CD14-positive monocyte (primary cell): ENCODE measurements around the gene TMEM221. TPM values are rescaled to one million over a fixed set of nuclear protein-coding genes. Genes with fewer than 3 reads are reported as not detected.

Source experiments
- DNase-seq, 3 donors: peaks; one replicate each; pipeline ENCODE4 v3.0.0-alpha.2; 2011 to 2022
- H2AFZ ChIP-seq: 2 replicates; pipeline ENCODE4 v1.6.0; 2012; ENCODE audit warnings: mild to moderate bottlenecking, low read depth, low read length, inconsistent platforms; ENCODE audit not compliant: insufficient read depth, poor library complexity, severe bottlenecking
- H3K27ac ChIP-seq, 2 donors: 1 replicate in 1 of 2; 2 replicates in 1 of 2; pipeline ENCODE4 v1.5.1; 2012 to 2013; ENCODE audit warnings: low read length in 2 of 2, control low read depth in 1 of 2, inconsistent platforms in 1 of 2, low read depth in 1 of 2, mild to moderate bottlenecking in 1 of 2
- H3K27me3 ChIP-seq, 2 donors: one replicate each; pipeline versions ENCODE4 v1.6.0 to v1.6.1; 2011 to 2013; ENCODE audit warnings: low read length in 2 of 2; ENCODE audit not compliant: control insufficient read depth in 2 of 2, insufficient read depth in 2 of 2
- H3K36me3 ChIP-seq, 2 donors: replicated peaks in 1 of 2; 1 replicate in 1 of 2; 2 replicates in 1 of 2; pipeline versions ENCODE4 v1.5.1 to v1.6.1; 2012 to 2013; ENCODE audit warnings: low read length in 2 of 2, control low read depth in 1 of 2, inconsistent platforms in 1 of 2, mild to moderate bottlenecking in 1 of 2; ENCODE audit not compliant: insufficient read depth in 2 of 2, control insufficient read depth in 1 of 2
- H3K4me1 ChIP-seq, 2 donors: 1 replicate in 1 of 2; 2 replicates in 1 of 2; pipeline versions ENCODE4 v1.5.1 to v1.6.1; 2012 to 2013; ENCODE audit warnings: low read length in 2 of 2, control low read depth in 1 of 2, inconsistent platforms in 1 of 2, mild to moderate bottlenecking in 1 of 2, moderate library complexity in 1 of 2; ENCODE audit not compliant: insufficient read depth in 2 of 2, control insufficient read depth in 1 of 2
- H3K4me2 ChIP-seq: replicated peaks from 2 replicates; pipeline ENCODE3; 2012; ENCODE audit warnings: low read length, moderate library complexity, mild to moderate bottlenecking; ENCODE audit not compliant: poor library complexity, severe bottlenecking; ENCODE audit errors: extremely low read depth
- H3K4me3 ChIP-seq, 3 experiments: fragments of 200-600 bp in 1 of 3; sonication (generic) in 1 of 3; replicated peaks in 1 of 3; 1 replicate in 2 of 3; 2 replicates in 1 of 3; pipeline ENCODE4 v1.5.1; 2011 to 2013; ENCODE audit warnings: low read length in 3 of 3, mild to moderate bottlenecking in 3 of 3, control low read depth in 2 of 3, low read depth in 2 of 3, inconsistent platforms in 1 of 3, moderate library complexity in 1 of 3
- H3K79me2 ChIP-seq: 2 replicates; pipeline ENCODE4 v1.6.0; 2012; ENCODE audit warnings: mild to moderate bottlenecking, control low read depth, inconsistent platforms, low read length, moderate library complexity; ENCODE audit not compliant: insufficient read depth
- H3K9ac ChIP-seq: 2 replicates; pipeline ENCODE4 v1.6.0; 2017; ENCODE audit warnings: low read length, mild to moderate bottlenecking; ENCODE audit not compliant: insufficient read depth, poor library complexity, severe bottlenecking
- H3K9me3 ChIP-seq, 2 donors: replicated peaks in 1 of 2; 1 replicate in 1 of 2; 2 replicates in 1 of 2; pipeline versions ENCODE4 v1.5.1 to v1.6.1; 2012 to 2013; ENCODE audit warnings: low read length in 2 of 2, control low read depth in 1 of 2; ENCODE audit not compliant: control insufficient read depth in 1 of 2, insufficient read depth in 1 of 2
- H4K20me1 ChIP-seq: 2 replicates; pipeline ENCODE4 v1.6.0; 2012; ENCODE audit warnings: mild to moderate bottlenecking, low read length, control low read depth, moderate library complexity; ENCODE audit not compliant: insufficient read depth
- H3K27ac Mint-ChIP-seq, 7 donors: one replicate each; pipeline ENCODE4 v1.8.0; 2020; ENCODE audit warnings: mild to moderate bottlenecking in 7 of 7, mixed read lengths in 7 of 7, moderate library complexity in 6 of 7, inconsistent platforms in 2 of 7
- H3K27me3 Mint-ChIP-seq, 3 donors: one replicate each; pipeline ENCODE4 v1.8.0; 2021 to 2022; ENCODE audit warnings: low read depth in 3 of 3, mild to moderate bottlenecking in 3 of 3, mixed read lengths in 3 of 3, moderate library complexity in 3 of 3, inconsistent platforms in 1 of 3
- H3K36me3 Mint-ChIP-seq, 2 donors: one replicate each; pipeline ENCODE4 v1.8.0; 2020; ENCODE audit warnings: mixed read lengths in 2 of 2, inconsistent platforms in 1 of 2, mild to moderate bottlenecking in 1 of 2
- H3K4me1 Mint-ChIP-seq: one replicate; pipeline ENCODE4 v1.8.0; 2020; ENCODE audit warnings: mild to moderate bottlenecking, mixed read lengths
- H3K4me3 Mint-ChIP-seq, 2 donors: one replicate each; pipeline ENCODE4 v1.8.0; 2020; ENCODE audit warnings: mild to moderate bottlenecking in 2 of 2, mixed read lengths in 2 of 2, moderate library complexity in 1 of 2
- H3K9me3 Mint-ChIP-seq, 7 donors: one replicate each; pipeline ENCODE4 v1.8.0; 2020 to 2022; ENCODE audit warnings: mixed read lengths in 7 of 7, mild to moderate bottlenecking in 6 of 7, moderate library complexity in 6 of 7, inconsistent platforms in 2 of 7
- CTCF ChIP-seq: fragments of 200-600 bp; IDR thresholded peaks from one replicate; pipeline ENCODE4 v1.8.0; 2022; ENCODE audit warnings: antibody characterized with exemption, mild to moderate bottlenecking
- WGBS: methylation state at CpG from one replicate; pipeline ENCODE4 v1.1.5; 2013; ENCODE audit warnings: missing lambda C conversion rate; ENCODE audit not compliant: insufficient coverage; 5-methylcytosine and 5-hydroxymethylcytosine counted together
- intact Hi-C, 2 donors: fragments of 100-400 bp; cut with micrococcal nuclease; formaldehyde crosslinking; loops; one replicate each; pipeline versions ENCODE4 v1.15.0 to v1.15.1; 2023
- polyA plus RNA-seq, 3 donors: library from polyadenylated mRNA; depleted of rRNA in 1 of 3; unstranded in 2 of 3; stranded (reverse) in 1 of 3; fragments of 300-500 nt in 2 of 3; fragments of >200 nt in 1 of 3; fragmentation: Illumina TruSeq in 2 of 3; gene quantifications; 1 replicate in 2 of 3; 2 replicates in 1 of 3; pipeline ENCODE4 v1.2.3, GENCODE V29; 2012 to 2021

TMEM221 gene
- polyA plus RNA-seq, 3 donors: not detected

GRCh38 chr19:17491287-17491686 is 42.8 kb upstream of the TMEM221 start:
- TF ChIP-seq CTCF: no peak
- no CpG with 5 or more reads among the region's 5 CpGs for WGBS
- peaks cover 0 to 7% (median 0%) of the 10 kb centered on the region in 3 donors for H3K27me3 Mint-ChIP-seq
- H3K9ac ChIP-seq: no peak overlapping the region
- H3K79me2 ChIP-seq: peaks cover 3% of the 10 kb centered on the region
- H3K4me3 ChIP-seq: no peak overlapping the region
- no peak overlapping the region for H3K27ac Mint-ChIP-seq
- intact Hi-C loops: no loop called here
- no peak for DNase-seq
- H3K36me3 Mint-ChIP-seq: peaks cover 19 to 48% of the 10 kb centered on the region in 2 donors
- no peak overlapping the region for H3K4me3 Mint-ChIP-seq
- no peak overlapping the region for H2AFZ ChIP-seq
- H4K20me1 ChIP-seq: peaks cover 41% of the 10 kb centered on the region
- H3K27ac ChIP-seq: no peak overlapping the region
- no peaks in the 10 kb centered on the region for H3K27me3 ChIP-seq
- no peak overlapping the region for H3K4me2 ChIP-seq
- peaks cover 32% of the 10 kb centered on the region for H3K4me1 Mint-ChIP-seq
- H3K9me3 ChIP-seq: no peaks in the 10 kb centered on the region
- H3K4me1 ChIP-seq: peaks cover 22 to 25% of the 10 kb centered on the region in 2 donors
- H3K36me3 ChIP-seq: peaks cover 2 to 7% of the 10 kb centered on the region in 2 donors
- peaks cover 0 to 5% (median 0%) of the 10 kb centered on the region in 7 donors for H3K9me3 Mint-ChIP-seq

- H3K4me3 ChIP-seq: no peak overlapping the region
- peaks cover 2 to 7% of the 10 kb centered on the region in 2 donors for H3K36me3 ChIP-seq
- WGBS: 86% methylated on average over 2 of the region's 4 CpGs
- H3K27me3 ChIP-seq: no peaks in the 10 kb centered on the region
- H3K79me2 ChIP-seq: peaks cover 10% of the 10 kb centered on the region
- H3K27ac ChIP-seq: no peak overlapping the region
- Mint-ChIP-seq H3K36me3 (peaks cover 19 to 50% of the 10 kb centered on the region in 2 donors), H3K9me3 (peaks cover 0 to 5% (median 0%) of the 10 kb centered on the region in 7 donors), H3K4me3 (no peak overlapping the region), H3K27ac (no peak overlapping the region), H3K4me1 (peaks cover 27% of the 10 kb centered on the region), H3K27me3 (peaks cover 0 to 7% (median 0%) of the 10 kb centered on the region in 3 donors)
- intact Hi-C loops: no loop called here
- no peak overlapping the region for H3K4me2 ChIP-seq
- H3K4me1 ChIP-seq: peaks cover 17 to 20% of the 10 kb centered on the region in 2 donors
- H3K9ac ChIP-seq: no peak overlapping the region
- no peaks in the 10 kb centered on the region for H3K9me3 ChIP-seq
- H2AFZ ChIP-seq: no peak overlapping the region
- H4K20me1 ChIP-seq: peaks cover 39% of the 10 kb centered on the region
- no peak for DNase-seq
- TF ChIP-seq CTCF: no peak
Measured at GRCh38 chr19:17490411-17490810, 41.9 kb upstream of the TMEM221 start.
